ENCODE measurements around the gene CLDN9.
"Not testable (repeated sequence)": the region's sequence is repeated elsewhere in the genome, so short reads cannot be mapped to it uniquely, and the experiment has no call there.

CLDN9 gene

DNA sequence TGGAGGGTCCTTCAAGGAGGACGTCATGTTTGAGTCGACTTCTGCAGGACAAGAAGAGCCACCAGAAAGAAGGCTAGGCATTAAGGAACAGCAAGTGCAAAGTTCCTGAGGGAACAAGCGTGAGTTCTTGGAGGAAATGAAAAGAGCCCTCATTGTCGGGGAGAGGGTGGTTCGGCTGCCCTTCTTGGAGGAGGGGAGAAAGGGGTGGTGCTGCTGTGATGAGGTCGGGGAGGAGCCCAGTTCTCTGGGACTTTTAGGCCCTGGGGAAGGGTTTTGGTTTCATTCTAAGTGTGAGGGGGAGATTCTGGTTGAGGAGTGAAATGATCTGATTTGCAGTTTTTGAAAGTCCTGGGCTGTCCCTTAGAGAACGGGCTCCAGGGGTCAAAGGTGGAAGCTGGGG, 19.9 kb downstream of the CLDN9 start:
- DNase-seq (ENCODE audit: low read depth): no peak

DNA sequence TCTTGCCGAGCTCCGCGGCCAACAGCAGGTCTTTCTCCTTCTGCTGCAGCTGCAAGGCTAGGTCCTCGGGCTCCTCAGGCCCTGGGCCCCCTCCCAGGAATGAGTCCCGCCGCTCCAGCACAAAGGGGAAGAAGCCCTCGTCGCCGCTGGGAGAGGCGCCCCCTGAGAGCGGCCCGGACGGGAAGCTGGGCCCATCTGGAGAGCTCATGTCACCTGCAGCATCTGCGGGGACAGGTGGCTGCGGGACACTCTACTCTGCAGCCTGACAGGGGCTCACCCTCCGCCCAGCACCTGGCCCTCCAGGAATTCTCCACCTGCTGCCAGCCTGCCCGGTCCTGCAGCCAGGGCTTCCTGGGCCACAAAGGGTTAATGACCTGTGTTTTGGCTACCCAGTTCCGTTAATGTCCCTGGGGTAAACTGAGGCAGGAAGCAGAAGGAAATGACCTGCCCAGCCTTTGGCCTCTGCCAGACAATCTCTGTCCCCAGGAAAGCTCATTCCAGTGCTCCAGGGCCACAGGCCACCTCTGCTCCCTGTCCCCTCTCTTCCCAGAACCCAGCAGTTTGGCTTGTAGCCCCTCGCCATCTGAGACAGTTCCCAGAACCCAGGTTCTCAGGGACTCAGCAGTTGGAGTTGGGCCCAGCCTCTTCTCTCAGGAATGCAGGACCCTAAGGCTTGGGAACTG, 22.7 kb downstream of the CLDN9 start:
- DNase-seq (ENCODE audit: low read depth): no peak

DNA sequence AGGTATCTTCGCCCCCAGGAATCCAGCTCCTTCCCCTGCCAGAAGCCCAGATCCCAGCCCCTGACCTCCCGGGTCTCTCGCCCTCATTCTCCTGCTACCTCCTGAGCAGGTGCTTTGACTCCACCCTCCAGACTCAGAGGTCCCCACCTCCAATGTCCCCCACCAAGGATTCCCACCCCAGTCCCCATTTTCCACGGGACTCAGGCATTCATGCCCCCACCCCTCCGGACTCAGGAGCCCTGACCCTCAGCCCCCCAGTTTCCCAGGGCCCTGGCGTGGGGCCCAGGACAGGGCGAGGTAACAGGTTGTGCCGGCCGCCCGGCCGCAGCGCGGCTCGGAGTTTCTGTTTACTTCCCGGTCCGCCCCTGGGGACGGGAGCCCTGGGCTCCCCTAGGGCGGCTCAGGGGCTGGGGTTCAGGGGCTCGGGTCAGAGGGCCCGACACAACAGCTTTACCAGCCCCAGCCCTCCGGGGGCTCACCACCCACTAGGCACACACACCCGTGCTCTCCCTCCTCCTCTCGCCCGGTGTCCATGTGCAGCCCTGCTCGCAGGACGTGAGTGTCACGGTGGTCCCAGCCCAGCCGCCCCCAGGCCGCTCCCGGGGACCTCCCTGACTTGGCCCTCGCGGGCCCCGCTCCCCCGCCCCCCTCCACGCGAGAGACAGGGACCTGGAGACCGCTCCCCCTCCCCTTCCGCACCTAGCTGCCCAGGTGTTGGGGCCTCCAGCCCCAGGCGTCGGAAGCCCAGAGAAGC, 23.4 kb downstream of the CLDN9 start:
- DNase-seq (ENCODE audit: low read depth): no peak

DNA sequence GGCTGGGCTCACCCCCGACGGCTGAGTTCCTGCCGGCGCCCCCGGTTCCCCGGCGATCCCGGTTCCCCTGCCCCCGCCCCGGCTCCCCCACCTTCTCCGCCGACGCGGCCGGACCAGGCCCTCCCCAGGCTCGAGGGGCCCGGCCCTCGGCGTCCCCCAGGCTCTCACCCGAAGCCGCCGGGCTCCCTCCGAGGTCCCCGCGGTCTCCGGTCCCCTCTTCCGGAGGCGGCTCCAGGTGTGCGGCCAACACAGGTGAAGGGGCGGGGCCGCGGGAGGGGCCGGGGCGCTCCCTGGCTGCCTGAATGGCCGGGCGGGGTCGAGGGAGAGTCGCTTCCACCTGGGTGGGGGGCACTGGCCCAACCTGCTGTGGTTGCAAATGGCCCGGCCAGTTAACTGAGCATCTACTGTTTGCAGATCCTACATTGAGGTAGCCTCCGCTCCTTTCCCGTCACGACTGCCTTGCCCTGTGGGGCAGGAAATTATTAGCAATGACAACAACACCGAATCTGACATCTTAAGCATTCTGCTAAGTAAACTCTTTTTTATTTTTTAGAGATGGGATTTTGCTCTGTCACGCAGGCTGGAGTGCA, 24.1 kb downstream of the CLDN9 start, which contains the start of gene BICDL2:
Gene BICDL2, minus strand, starts transcription at position 219 of the 590 bp plus-strand sequence. CDS start 1,448 bp downstream, outside the sequence.
- no peak for DNase-seq (ENCODE audit: low read depth)

DNA sequence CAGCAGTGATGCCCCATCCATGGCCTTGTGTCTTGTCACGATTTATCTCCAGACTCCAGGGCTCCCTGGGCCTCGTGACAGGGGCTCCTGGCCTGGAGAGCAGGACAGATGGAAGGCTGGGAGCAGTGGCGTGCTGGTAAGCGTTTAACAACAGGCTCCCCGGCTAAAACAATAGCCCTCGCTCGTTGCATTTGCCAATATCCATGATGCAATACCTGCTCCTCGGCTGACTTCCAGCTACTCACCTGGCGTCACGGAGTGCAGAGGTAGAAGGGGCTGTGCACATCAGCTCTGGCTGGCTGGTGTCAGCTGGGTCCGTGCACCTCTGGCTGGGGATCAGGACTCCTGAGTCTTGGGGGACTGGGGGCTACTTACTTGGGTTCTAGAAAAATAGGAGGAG, 25.5 kb downstream of the CLDN9 start:
- no peak for DNase-seq (ENCODE audit: low read depth)

DNA sequence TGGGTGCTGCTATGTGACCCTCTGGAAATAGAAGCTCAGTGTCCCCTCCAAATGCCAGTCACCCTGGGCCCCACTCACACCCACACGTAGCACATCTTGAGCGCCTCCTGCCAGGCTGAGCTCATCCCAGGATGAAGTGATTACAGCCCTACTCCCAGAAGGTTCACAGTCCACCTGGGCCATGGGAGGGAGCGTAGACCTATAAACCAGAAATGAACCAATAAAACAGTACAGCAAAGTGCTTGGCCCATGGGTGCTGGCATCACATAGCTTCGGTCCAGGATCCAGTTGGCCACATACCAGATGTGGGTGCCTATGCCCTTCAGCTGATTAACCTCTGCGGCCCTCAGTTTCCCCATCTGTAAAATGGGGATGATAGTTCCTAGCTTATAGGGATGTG, 26.2 kb downstream of the CLDN9 start:
- DNase-seq (ENCODE audit: low read depth): no peak

DNA sequence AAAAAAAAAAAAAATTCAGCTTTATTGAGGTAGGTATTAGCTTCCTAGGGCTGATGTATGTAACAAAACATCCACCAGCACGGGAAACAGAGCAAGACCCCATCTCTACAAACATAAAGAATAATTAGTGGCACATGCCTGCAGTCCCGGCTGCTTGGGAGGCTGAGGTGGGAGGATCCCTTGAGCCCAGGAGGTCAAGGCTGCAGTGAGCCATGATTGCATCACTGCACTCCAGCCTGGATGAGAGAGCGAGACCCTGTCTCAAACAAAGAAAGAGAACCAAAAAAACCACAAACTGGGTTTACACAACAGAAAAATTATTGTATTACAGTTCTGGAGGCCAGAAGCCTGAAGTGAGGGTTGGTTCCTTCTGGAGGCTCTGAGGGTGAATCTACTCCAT, 29.7 kb downstream of the CLDN9 start:
- no peak for DNase-seq (ENCODE audit: low read depth)

DNA sequence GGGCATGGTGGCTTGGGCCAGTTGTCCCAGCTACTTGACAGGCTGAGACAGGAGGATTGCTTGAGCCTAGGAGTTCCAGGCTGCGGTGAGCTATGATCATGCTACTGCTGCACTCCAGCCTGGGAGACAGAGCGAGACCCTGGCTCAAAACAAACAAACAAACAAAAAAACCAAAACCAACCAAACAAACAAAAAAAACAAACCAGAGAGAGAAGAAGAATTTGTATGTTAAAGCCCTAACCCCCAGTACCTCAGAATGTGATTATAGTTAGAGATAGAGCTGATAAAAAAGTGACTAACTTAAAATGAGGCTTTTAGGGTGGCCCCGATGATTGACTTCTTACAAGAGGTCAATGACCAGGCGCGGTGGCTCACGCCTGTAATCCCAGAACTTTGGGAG, 32.0 kb downstream of the CLDN9 start:
- no peak for DNase-seq (ENCODE audit: low read depth)

DNA sequence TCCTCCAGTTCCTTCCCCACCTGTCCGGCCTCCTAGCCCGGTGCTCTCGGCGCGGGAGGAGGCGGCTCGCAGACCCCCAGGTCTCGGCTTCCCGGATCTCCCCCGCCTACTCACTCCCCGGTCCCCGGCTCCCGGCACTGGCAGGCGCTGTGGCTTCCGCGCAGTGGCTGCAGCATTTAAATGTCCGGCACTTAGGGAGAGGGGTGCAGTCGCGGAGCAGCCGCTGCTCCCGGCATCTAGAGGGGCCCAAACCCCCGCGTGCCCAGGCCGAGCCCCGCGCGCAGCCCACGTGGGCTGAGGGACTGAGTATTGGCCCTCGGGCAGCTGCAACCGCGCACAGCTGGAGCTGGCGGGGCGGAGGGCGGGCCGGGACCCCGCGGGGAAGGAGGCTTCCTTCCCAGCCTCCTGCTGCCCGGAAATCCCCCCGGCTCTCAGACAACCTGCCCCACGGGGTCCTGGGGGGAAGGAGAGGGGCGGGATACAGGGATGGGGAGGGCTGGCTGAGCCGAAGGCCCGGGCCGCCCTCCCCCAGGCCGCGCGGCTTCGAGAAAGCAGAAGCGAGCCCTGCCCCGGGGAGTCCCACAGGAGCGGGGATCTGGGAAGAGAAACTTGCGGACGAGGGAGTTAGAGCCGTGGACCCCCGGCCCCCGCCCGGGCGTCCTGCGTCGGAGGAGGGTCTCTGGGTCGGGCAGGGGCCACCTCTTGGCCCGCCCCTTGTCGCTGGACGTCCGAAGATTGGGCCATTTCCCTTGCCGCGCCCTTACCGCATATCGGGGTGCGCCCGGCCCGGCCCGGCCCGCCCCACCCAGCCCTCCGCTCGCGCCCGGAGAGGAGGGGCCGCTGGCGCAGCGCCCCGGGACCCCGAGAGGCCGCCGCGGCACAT, 33.3 kb downstream of the CLDN9 start, which contains the start of gene MMP25:
Gene MMP25, plus strand, starts transcription at position 804 of the 883 bp plus-strand sequence. CDS start 357 bp downstream, outside the sequence.
- no peak for DNase-seq (ENCODE audit: low read depth)

DNA sequence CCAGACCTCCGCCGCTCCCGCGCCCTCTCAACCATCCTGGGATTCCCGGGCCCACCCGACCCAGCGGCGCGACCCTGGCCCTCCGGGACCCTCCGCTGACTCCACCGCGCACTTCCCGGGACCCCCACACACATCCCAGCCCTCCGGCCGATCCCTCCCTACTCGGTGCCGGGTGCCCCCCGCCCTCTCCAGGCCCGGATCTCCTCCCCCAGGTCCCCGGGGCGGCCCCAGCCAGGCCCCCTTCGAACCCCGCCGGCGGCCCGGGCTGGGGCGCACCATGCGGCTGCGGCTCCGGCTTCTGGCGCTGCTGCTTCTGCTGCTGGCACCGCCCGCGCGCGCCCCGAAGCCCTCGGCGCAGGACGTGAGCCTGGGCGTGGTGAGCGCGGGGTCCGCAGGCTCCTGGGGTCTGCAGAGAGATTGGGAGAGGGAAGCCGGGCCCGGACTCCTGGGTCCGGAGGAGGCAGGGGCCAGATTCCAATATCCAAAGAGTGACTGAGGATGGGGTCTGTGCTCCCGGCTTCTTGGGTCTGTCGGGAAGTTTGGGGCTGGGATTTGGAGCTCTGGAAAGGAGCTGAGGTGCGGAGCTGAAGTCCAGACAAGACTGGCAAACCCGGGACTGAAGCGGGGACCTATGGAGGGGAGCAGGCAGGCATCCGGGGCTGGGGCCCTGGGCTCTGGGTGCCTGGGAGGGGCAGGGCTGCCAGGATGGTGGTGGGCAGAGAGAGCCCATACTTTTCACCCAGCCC, 34.1 kb downstream of the CLDN9 start:
- no peak for DNase-seq (ENCODE audit: low read depth)

DNA sequence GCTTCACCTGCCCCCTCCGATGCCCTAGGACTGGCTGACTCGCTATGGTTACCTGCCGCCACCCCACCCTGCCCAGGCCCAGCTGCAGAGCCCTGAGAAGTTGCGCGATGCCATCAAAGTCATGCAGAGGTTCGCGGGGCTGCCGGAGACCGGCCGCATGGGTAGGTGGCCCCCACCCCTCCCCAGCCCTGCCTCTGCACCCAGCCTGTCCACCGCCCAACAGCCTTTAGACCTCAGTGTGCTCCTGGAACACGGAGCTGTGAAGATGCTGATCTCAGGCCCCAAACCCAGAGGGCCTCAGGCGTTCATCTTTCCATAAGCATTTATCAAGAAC, 34.6 kb downstream of the CLDN9 start:
- no peak for DNase-seq (ENCODE audit: low read depth)

DNA sequence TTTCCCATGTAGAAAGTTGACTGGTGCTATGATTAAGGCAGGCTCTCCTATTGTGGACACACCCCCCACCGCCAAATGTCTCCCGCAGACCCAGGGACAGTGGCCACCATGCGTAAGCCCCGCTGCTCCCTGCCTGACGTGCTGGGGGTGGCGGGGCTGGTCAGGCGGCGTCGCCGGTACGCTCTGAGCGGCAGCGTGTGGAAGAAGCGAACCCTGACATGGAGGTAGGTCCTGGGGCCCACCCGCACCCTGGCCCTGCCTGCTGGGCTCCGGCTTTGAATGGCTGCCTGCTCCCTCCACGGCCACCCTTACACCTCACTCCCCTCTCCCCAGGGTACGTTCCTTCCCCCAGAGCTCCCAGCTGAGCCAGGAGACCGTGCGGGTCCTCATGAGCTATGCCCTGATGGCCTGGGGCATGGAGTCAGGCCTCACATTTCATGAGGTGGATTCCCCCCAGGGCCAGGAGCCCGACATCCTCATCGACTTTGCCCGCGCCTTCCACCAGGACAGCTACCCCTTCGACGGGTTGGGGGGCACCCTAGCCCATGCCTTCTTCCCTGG, 37.3 kb downstream of the CLDN9 start:
- no peak for DNase-seq (ENCODE audit: low read depth)

DNA sequence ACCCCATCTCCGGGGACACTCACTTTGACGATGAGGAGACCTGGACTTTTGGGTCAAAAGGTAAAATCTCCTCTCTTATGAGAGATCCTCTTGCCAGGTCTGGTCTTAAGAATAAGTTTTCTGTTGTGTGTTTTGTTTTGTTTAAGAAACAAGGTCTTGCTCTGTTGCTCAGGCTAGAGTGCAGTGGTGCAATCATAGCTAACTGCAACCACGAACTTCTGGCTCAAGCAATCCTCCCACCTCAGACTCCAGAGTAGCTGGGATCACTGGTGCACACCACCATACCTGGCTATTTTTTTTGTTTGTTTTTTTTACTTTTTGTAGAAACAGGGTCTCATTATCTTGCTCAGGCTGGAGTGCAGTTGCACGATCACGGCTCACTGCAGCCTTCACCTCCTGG, 37.8 kb downstream of the CLDN9 start:
- peak; percentile 24 for DNase-seq (ENCODE audit: low read depth)

DNA sequence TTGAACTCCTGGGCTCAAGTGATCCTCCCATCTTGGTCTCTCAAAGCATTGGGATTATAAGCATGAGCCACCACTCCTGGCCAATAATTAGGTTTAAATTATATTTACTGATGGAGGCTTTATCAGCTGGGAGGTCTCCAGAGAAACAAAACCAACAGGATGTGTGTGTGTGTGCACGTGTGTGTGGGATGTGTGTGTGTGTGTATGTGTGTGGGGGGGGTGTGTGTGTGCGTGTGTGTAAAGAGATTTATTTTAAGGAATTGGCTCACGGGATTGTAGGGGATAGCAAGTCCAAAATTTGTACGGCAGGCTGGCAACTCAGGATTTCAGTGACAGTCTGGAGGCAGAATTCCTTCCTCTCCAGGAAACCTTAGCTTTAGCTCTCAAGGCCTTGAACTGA, 38.3 kb downstream of the CLDN9 start:
- DNase-seq (ENCODE audit: low read depth): no peak

DNA sequence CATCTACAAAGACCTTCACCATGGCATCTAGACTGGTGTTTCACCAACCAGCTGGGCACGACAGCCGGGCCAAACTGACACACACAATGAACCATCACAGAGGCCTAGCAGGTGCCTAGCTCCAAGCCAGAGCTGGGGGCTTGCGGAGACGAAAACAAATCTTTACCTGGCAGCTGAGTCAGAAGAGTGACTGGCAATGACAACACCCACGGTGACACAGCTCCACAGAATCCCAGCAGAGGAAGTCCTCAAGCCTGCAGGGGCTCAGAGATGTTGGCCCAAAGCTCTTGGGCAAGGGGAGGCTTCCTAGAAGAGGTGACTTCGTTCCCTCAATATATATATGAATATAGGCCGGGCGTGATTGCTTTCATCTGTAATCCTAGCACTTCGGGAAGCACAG, 38.8 kb downstream of the CLDN9 start:
- DNase-seq (ENCODE audit: low read depth): no peak

DNA sequence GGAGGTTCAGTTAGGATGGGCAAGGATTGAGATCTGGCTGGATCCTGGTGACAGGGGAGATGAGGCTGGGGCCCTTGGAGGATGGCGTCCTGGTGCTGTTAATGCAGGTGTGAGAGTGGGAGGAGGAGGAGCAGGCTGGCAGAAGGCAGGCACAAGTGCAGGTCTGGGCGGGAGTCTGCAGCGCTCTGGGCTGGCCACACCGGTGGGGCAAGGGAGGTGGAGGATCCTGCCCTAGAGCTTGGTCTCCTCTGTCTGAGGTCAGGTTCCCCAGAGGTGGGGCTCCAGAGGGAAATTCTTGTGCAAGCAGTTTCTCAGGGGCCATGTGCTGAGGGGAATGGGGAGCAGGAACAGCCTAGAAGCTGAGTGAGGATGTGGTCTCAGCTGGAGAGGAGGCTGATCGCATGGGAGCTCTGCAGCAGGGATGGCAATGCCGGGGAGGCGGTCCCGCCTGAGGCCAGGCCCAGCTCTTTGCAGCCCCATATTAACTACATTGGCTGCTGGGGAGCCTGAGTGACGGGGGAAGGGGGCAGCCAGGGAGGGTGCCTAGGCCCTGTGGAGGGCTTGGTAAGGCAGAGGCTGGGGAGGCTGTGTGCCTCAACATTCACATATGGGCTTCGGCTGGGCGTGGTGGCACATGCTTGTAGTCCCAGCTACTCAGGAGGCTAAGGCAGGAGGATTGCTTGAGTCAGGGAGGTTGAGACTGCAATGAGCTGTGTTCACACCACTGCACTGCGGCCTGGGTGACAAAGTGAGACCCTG, 40.0 kb downstream of the CLDN9 start:
- DNase-seq (ENCODE audit: low read depth): not testable (repeated sequence)

DNA sequence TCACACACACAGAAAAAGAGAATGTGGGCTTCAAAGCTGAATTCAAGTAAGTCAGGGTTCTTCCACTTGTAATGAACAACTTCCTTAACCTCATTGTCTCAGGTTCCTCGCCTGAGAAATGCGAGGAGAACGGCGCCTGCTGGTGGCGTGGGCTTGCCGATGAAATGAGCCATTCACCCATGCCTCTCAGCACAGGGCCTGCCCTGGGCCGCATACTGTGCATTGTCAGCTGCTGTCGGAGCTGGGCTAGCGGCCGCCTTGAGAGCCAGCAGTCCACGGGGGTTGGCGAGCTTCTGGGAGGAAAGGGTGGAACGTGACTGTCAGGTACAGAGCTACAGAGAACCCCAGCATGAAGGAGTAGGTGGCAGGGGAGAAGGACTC, 40.6 kb downstream of the CLDN9 start:
- DNase-seq (ENCODE audit: low read depth): not testable (repeated sequence)

DNA sequence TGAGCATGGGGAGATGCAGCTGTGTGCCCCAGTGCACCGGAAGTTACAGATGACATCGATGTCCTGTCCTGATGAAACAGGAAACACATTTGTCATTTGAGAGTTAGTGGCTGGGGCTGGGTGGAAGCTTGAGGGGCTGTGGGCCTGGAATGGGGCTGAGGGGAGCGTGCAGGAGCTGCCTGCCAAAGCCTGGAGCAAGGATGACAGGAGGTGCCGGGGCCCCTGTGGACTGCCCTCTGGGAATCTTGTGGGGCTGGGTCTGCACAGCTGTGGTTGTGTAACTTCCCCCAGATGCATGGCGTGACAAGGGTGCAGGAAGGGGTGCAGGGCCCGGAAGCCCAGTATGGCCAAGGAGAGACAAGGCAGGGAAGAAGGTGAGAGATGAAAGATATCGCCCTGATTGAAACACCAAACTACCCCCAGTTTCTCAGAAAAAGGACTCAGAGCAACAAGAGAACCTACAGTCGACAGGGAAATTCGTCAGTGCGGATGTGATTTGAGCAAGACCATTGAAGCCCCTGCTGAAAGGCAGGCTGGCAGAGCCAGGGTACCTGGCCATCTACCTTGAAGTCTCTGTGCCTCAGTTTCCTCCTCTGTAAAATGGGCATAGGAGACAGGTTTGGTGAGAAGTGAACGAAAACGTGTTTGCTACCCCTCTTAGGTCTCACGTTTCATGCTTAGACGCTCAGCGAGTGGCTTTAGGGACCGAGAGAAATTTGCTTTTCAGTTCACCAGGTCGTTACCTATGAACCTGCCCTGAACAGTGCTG, 42.4 kb downstream of the CLDN9 start:
- DNase-seq (ENCODE audit: low read depth): no peak

DNA sequence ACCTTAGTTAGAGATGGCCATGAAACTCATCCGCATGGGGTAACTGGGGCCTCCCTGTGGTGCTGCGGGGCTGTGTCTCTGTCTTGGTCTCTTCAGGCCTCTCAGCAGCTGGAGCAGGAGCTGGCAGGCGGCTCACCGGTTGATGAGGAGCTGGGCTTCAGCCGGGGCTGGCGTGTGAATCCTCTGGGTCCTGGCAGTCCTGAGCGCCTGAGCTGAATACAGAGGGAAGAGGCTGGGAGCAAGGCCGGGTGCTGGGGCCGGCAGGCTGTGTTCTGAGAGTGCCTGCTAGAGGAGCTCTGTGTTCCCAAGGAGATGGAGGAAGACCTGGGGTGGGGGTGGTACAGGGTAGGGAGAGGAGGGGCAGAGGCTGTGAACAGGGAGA, 43.0 kb downstream of the CLDN9 start:
- DNase-seq (ENCODE audit: low read depth): not testable (repeated sequence)
